ENCODE measurements around the gene TTC7B. TPM values are rescaled to one million over a fixed set of nuclear protein-coding genes. Genes with fewer than 3 reads are reported as not detected.

The TTC7B gene
- total and polyA plus RNA-seq, 2 of the 8 experiments (the other 6 are each of a cell fraction or from before 2014, with no cell fraction given): 23.7 to 34.0 TPM

DNA sequence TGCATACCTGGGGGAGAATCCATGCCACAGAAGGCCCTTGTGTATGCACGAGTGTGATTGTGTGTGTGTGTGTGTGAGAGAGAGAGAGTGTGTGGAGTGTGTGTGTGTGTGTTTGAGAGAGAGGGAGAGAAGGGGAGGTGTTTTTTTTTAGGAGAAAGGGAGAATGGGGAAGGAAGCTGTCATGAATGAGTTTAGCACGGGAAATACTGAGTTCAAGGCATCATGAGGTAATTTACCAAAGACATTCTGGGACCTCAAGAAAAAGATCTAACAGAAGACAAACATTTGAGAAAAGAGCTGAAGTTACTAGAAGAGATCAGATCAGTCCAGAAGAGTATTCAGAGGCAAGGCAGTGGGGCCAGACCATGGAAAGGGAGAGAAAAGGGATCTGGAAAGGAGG lies 157.1 kb downstream of the TTC7B start:
- Histone ChIP-seq H4K8ac (ENCODE audit: extremely low read depth, insufficient read depth, low read length) (no peak overlapping the region), H3K56ac (replicated peaks; ENCODE audit: insufficient read length, low read depth, low read length) (no peak overlapping the region), H3K14ac (ENCODE audit: insufficient read length) (no peak overlapping the region), H3K4me2 (ENCODE audit: insufficient read depth in 1 of 2, low read depth in 2 of 2, low read length in 2 of 2) (no peak overlapping the region), H4K5ac (ENCODE audit: insufficient read length, low read depth, low read length) (no peak overlapping the region), H3K27me3 (replicated peaks in 1 of 4; ENCODE audit: control insufficient read depth in 3 of 4, extremely low read depth in 1 of 4, insufficient read depth in 3 of 4, low read length in 3 of 4) (no peaks in the 10 kb centered on the region), H3K9ac (replicated peaks in 1 of 4; ENCODE audit: extremely low read depth in 1 of 4, low read depth in 3 of 4, low read length in 3 of 4) (no peak overlapping the region), H3K18ac (ENCODE audit: extremely low read depth, low read length) (no peak overlapping the region), H2BK15ac (ENCODE audit: low read length) (peak overlapping the region; percentile 22; the same call in 1 of the 2 replicates), H2BK5ac (ENCODE audit: low read depth, low read length) (no peak overlapping the region), H2AFZ (ENCODE audit: low read length) (no peak overlapping the region), H3K23me2 (ENCODE audit: low read depth, low read length) (no peaks in the 10 kb centered on the region; the same call in none of the 2 replicates), H2BK12ac (ENCODE audit: low read depth, low read length) (no peak overlapping the region; the same call in 1 of the 2 replicates), H4K20me1 (replicated peaks in 1 of 2; ENCODE audit: control insufficient read depth in 1 of 2, insufficient read depth in 2 of 2, low read length in 2 of 2) (no peaks in the 10 kb centered on the region), H4K91ac (replicated peaks; ENCODE audit: insufficient read length, low read length) (no peak overlapping the region), H3K36me3 (ENCODE audit: control insufficient read depth in 2 of 4, insufficient read depth in 4 of 4, low read length in 3 of 4) (no peaks in the 10 kb centered on the region), H2BK120ac (replicated peaks; ENCODE audit: low read depth, low read length) (no peak overlapping the region), H3K27ac (ENCODE audit: low read depth, low read length) (no peak overlapping the region), H3K79me2 (ENCODE audit: control insufficient read depth in 1 of 2, insufficient read depth in 2 of 2, low read length in 2 of 2) (no peaks in the 10 kb centered on the region), H2AK5ac (ENCODE audit: low read depth, low read length) (no peak overlapping the region), H3K4me1 (replicated peaks in 1 of 4; ENCODE audit: control insufficient read depth in 3 of 4, insufficient read depth in 4 of 4, low read length in 3 of 4) (peaks cover 6 to 12% (median 9%) of the 10 kb centered on the region in 4 experiments), H3K4me3 (ENCODE audit: extremely low read depth in 1 of 4, insufficient read depth in 2 of 4, low read depth in 3 of 4, low read length in 4 of 4) (no peak overlapping the region), H3K9me3 (ENCODE audit: insufficient read depth in 2 of 2, low read depth in 1 of 2, low read length in 1 of 2) (no peaks in the 10 kb centered on the region), H2BK20ac (ENCODE audit: low read length) (no peak overlapping the region), H3K23ac (ENCODE audit: insufficient read length) (no peak overlapping the region), H3K79me1 (ENCODE audit: low read depth, low read length) (no peaks in the 10 kb centered on the region), H3K4ac (replicated peaks; ENCODE audit: insufficient read length, low read depth, low read length) (no peak overlapping the region)
- 87% methylated on average over 2 of the region's 2 CpGs; no CpG with 5 or more reads in 1 of the 2 experiments for WGBS, 2 experiments (ENCODE audit: extremely low coverage in 1 of 2, insufficient coverage in 1 of 2, insufficient read length in 1 of 2, insufficient replicate concordance in 2 of 2, low coverage in 1 of 2, low lambda C conversion rate in 2 of 2, missing lambda C conversion rate in 1 of 2)
- DNase-seq (ENCODE audit: low read depth in 1 of 2, low spot score in 2 of 2) (no peak), FAIRE-seq (no peak)
- TF ChIP-seq TAF1 (IDR thresholded peaks at IDR 0.05; ENCODE audit: low read depth, low read length): no peak
- no peak for TF ChIP-seq FOSL1 (IDR thresholded peaks at IDR 0.05; ENCODE audit: insufficient read depth, low read depth, low read length)
- TF ChIP-seq CHD2 (IDR thresholded peaks at IDR 0.05; ENCODE audit: low read length): no peak
- no peak for TF ChIP-seq SIX5 (IDR thresholded peaks at IDR 0.05; ENCODE audit: low read depth, low read length)
- no peak for TF ChIP-seq POLR2A (IDR thresholded peaks at IDR 0.05; ENCODE audit: control extremely low read depth in 1 of 2, low read depth in 2 of 2, low read length in 2 of 2)
- TF ChIP-seq GABPA (IDR thresholded peaks at IDR 0.05; ENCODE audit: borderline replicate concordance, insufficient read depth, low read length): no peak
- no peak for TF ChIP-seq CBX8 (IDR thresholded peaks at IDR 0.05; ENCODE audit: borderline replicate concordance, low read depth, low read length)
- TF ChIP-seq BCL11A (IDR thresholded peaks at IDR 0.05; ENCODE audit: low read depth in 2 of 2, low read length in 2 of 2): no peak
- TF ChIP-seq SP4 (IDR thresholded peaks at IDR 0.05; ENCODE audit: low read length): no peak
- POLR2A ChIA-PET (ENCODE audit: partially characterized antibody): no interaction called here
- CTCF ChIA-PET (ENCODE audit: partially characterized antibody): interaction anchor here (1.9 kb wide), 1 partner anchor 17 kb away, joined by 5 read pairs; no protein-coding TSS in a partner anchor
